ENCODE measurements around the gene RASGRP1. TPM values are rescaled to one million over a fixed set of nuclear protein-coding genes. Genes with fewer than 3 reads are reported as not detected.
A peak's percentile ranks its signal among the peaks of the same experiment; 100 is the strongest.

The RASGRP1 gene
- polyA plus RNA-seq, 1 experiment, result 1.2 TPM

- H3K27me3 ChIP-seq (ENCODE audit: control insufficient read depth, insufficient read depth, low read length), result peaks cover 33% of the 10 kb centered on the region
- TF ChIP-seq CTCF (IDR thresholded peaks at IDR 0.05; ENCODE audit: low read depth, low read length), result no peak
- POLR2A ChIA-PET, result no interaction called here
- CTCF ChIA-PET, result interaction anchor here (1.0 to 1.5 kb wide), 2 partner anchors 10 to 36 kb away, joined by 3 read pairs; partner anchors contain the start of gene RASGRP1
- no peak for DNase-seq (ENCODE audit: low read depth, low spot score)
- H3K27ac ChIP-seq (ENCODE audit: low read depth, low read length), result no peak overlapping the region
- no peak overlapping the region for H3K4me3 ChIP-seq (ENCODE audit: low read depth, low read length)
- no peaks in the 10 kb centered on the region for H3K9me3 ChIP-seq (ENCODE audit: control insufficient read depth, insufficient read depth, low read length)
Measured at GRCh38 chr15:38600236-38600635, 35.6 kb upstream of the RASGRP1 start.

GRCh38 chr15:38598749-38599148, 34.1 kb upstream of the RASGRP1 start:
- Histone ChIP-seq H3K4me3 (ENCODE audit: low read depth, low read length) (no peak overlapping the region), H3K27ac (ENCODE audit: low read depth, low read length) (no peak overlapping the region), H3K9me3 (ENCODE audit: control insufficient read depth, insufficient read depth, low read length) (no peaks in the 10 kb centered on the region), H3K27me3 (ENCODE audit: control insufficient read depth, insufficient read depth, low read length) (peaks cover 35% of the 10 kb centered on the region)
- ChIA-PET CTCF (no interaction called here), POLR2A (no interaction called here)
- no peak for DNase-seq (ENCODE audit: low read depth, low spot score)
- TF ChIP-seq CTCF (IDR thresholded peaks at IDR 0.05; ENCODE audit: low read depth, low read length), result no peak

- POLR2A ChIA-PET, result no interaction called here
- Histone ChIP-seq H3K27ac (ENCODE audit: low read depth, low read length) (no peak overlapping the region), H3K9me3 (ENCODE audit: control insufficient read depth, insufficient read depth, low read length) (no peaks in the 10 kb centered on the region), H3K4me3 (ENCODE audit: low read depth, low read length) (no peak overlapping the region), H3K27me3 (ENCODE audit: control insufficient read depth, insufficient read depth, low read length) (peaks cover 34% of the 10 kb centered on the region)
- TF ChIP-seq CTCF (IDR thresholded peaks at IDR 0.05; ENCODE audit: low read depth, low read length), result no peak
- no peak for DNase-seq (ENCODE audit: low read depth, low spot score)
- CTCF ChIA-PET, result interaction anchor here (0.6 kb wide), 1 partner anchor 603 kb away, joined by 3 read pairs; no protein-coding TSS in a partner anchor
Measured at GRCh38 chr15:38597219-38597800, 32.7 kb upstream of the RASGRP1 start.

- POLR2A ChIA-PET, result no interaction called here
- Histone ChIP-seq H3K27me3 (ENCODE audit: control insufficient read depth, insufficient read depth, low read length) (peaks cover 37% of the 10 kb centered on the region), H3K4me3 (ENCODE audit: low read depth, low read length) (no peak overlapping the region), H3K27ac (ENCODE audit: low read depth, low read length) (no peak overlapping the region), H3K9me3 (ENCODE audit: control insufficient read depth, insufficient read depth, low read length) (no peaks in the 10 kb centered on the region)
- CTCF ChIA-PET, result no interaction called here
- TF ChIP-seq CTCF (IDR thresholded peaks at IDR 0.05; ENCODE audit: low read depth, low read length), result no peak
- no peak for DNase-seq (ENCODE audit: low read depth, low spot score)
Measured at GRCh38 chr15:38593524-38593923, 28.9 kb upstream of the RASGRP1 start.

GRCh38 chr15:38589502-38589901, 24.9 kb upstream of the RASGRP1 start:
- TF ChIP-seq CTCF (IDR thresholded peaks at IDR 0.05; ENCODE audit: low read depth, low read length), result no peak
- Histone ChIP-seq H3K27me3 (ENCODE audit: control insufficient read depth, insufficient read depth, low read length) (peaks cover 30% of the 10 kb centered on the region), H3K9me3 (ENCODE audit: control insufficient read depth, insufficient read depth, low read length) (no peaks in the 10 kb centered on the region), H3K27ac (ENCODE audit: low read depth, low read length) (no peak overlapping the region), H3K4me3 (ENCODE audit: low read depth, low read length) (no peak overlapping the region)
- POLR2A ChIA-PET, result no interaction called here
- CTCF ChIA-PET, result no interaction called here
- peak; percentile 43 for DNase-seq (ENCODE audit: low read depth, low spot score)
